Kidney (tissue), 14 donors: Measurements from ENCODE around the gene FCHO1. TPM values are rescaled to one million over a fixed set of nuclear protein-coding genes. Genes with fewer than 3 reads are reported as not detected.
A peak's percentile ranks its signal among the peaks of the same experiment; 100 is the strongest.

ENCODE experiments used
- DNase-seq, 5 donors: peaks; one replicate each; pipeline ENCODE4 v3.0.0-alpha.2; 2013 to 2020
- FAIRE-seq: peaks from 2 replicates; lab custom pipeline; 2012; peaks lifted over from hg19 to GRCh38; lab: Jason Lieb, UNC
- H3K27ac ChIP-seq, 2 donors: one replicate each; pipeline ENCODE4 v1.7.0; 2013; ENCODE audit warnings: low read depth in 2 of 2, low read length in 2 of 2, inconsistent platforms in 1 of 2
- H3K27me3 ChIP-seq: one replicate; pipeline ENCODE4 v1.7.1; 2013; ENCODE audit warnings: low read length, inconsistent platforms; ENCODE audit not compliant: control insufficient read depth, insufficient read depth
- H3K36me3 ChIP-seq, 3 donors: one replicate each; pipeline versions ENCODE4 v1.7.0 to v1.7.1; 2013; ENCODE audit warnings: low read length in 3 of 3, control low read depth in 1 of 3, inconsistent platforms in 1 of 3; ENCODE audit not compliant: insufficient read depth in 3 of 3, control insufficient read depth in 2 of 3
- H3K4me1 ChIP-seq, 3 donors: one replicate each; pipeline versions ENCODE4 v1.7.0 to v1.7.1; 2013; ENCODE audit warnings: low read length in 3 of 3, inconsistent platforms in 1 of 3, low read depth in 1 of 3; ENCODE audit not compliant: control insufficient read depth in 2 of 3, insufficient read depth in 2 of 3
- H3K4me3 ChIP-seq, 3 donors: one replicate each; pipeline versions ENCODE4 v1.7.0 to v1.8.1; 2013; ENCODE audit warnings: low read length in 3 of 3, control low read depth in 1 of 3, inconsistent platforms in 1 of 3
- H3K9ac ChIP-seq, 3 donors: one replicate each; pipeline versions ENCODE4 v1.7.0 to v1.7.1; 2013; ENCODE audit warnings: low read length in 3 of 3, control low read depth in 1 of 3, inconsistent platforms in 1 of 3
- H3K9me3 ChIP-seq, 3 donors: one replicate each; pipeline versions ENCODE4 v1.7.0 to v1.7.1; 2013; ENCODE audit warnings: low read length in 3 of 3, control low read depth in 1 of 3, inconsistent platforms in 1 of 3; ENCODE audit not compliant: control insufficient read depth in 2 of 3, insufficient read depth in 1 of 3
- CTCF ChIP-seq: IDR thresholded peaks from 3 replicates; pipeline ENCODE4 v1.5.1; 2012; ENCODE audit warnings: mild to moderate bottlenecking, moderate library complexity, borderline replicate concordance; ENCODE audit not compliant: insufficient read depth; ENCODE audit errors: extremely low read depth
- intact Hi-C: fragments of 100-400 bp; cut with DNase I; formaldehyde crosslinking; loops from one replicate; pipeline ENCODE4 v1.11.1; 2022
- polyA plus RNA-seq: library from polyadenylated mRNA; stranded (reverse); fragments of 350-450 nt; fragmentation: Illumina TruSeq; extraction: RNeasy Lipid Tissue Mini Kit (QIAGEN cat#74804); gene quantifications from one replicate; pipeline ENCODE4 v1.2.3, GENCODE V29; 2014; ENCODE audit warnings: low read depth, low replicate concordance; ENCODE audit not compliant: insufficient read depth
- total RNA-seq: library from RNA; stranded (reverse); fragmentation: NEBNext Ultra II Directional; extraction: Animal tissue kit (Norgen Biotek cat#: 25700); gene quantifications from one replicate; pipeline ENCODE4 v1.2.1, GENCODE V29; 2021
- donor health status: control.
- donor health status: control.
- donor health status: control.
- donor health status: control.
- donor health status: control.
- donor health status: DM: yes; HTN: yes; CAD: no.
- donor health status: Normal renal cell carcinoma (clear cell type).

Gene FCHO1
- total and polyA plus RNA-seq, 2 donors from 2014 or later: 0.52 to 5.9 TPM

DNA sequence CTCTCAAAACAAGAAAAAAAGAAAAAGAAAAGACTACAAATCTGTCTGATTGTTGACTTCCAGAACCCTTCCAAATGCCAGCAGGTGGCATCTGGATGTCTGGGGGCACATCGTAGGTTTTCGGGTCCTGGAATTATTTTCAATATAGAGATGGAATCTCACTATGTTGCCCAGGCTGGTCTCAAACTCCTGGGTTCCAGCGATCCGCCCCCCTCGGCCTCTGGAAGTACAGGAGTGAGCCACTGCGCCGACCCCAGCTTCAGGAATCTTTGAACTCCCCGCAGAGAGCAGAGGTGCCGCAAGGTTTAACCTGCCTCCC is 43.1 kb downstream of the FCHO1 start:
- Histone ChIP-seq H3K9ac (no peak overlapping the region), H3K4me1 (peaks cover 0 to 4% (median 2%) of the 10 kb centered on the region in 3 donors), H3K9me3 (no peaks in the 10 kb centered on the region), H3K27ac (no peak overlapping the region), H3K27me3 (no peaks in the 10 kb centered on the region), H3K4me3 (peak overlapping the region in 1 of 3 donors; percentile 37), H3K36me3 (no peaks in the 10 kb centered on the region)
- TF ChIP-seq CTCF: no peak
- intact Hi-C loops: no loop called here
- FAIRE-seq (no peak), DNase-seq (no peak)

DNA sequence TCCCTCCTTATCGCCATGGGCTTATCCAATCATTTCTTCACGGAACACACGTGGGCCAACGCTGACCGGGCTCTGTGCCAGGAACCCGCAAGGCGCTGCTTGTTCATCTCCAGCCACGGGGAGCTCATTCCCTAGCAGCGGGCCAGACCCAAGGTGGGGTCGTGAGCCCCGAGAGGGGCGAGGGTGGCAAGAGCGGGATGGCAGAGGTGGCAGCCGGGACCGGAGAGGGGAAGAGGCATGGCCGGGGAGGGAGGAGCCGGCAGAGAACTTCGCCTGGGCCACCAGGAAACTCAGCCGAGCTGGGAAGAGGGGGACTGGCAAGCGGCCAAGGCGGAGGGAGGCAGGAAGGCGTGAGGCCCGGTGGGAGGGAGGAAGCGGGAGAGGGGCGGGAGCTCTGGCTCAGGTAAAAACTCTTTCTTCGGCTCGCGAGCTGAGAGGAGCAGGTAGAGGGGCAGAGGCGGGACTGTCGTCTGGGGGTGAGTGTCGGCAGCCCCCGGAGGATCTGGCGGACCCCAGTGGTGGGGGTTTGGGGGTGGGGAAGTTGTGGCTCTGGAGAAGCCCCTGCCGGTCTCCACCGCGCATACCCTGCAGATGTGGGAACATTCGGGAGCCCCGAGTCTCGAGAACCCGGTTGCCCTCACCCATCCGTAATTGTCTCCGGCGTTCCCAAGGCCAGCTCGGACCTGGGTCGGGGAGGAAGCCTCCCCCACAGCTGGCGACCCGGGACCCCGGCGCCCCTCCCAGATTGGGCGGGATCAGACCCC is 43.6 kb downstream of the FCHO1 start, which contains the start of gene B3GNT3:
B3GNT3 (plus strand) TSS at position 408 of the 764 bp plus-strand sequence. CDS start 12,670 bp downstream, outside the sequence.
- Histone ChIP-seq H3K27me3 (no peaks in the 10 kb centered on the region), H3K9me3 (no peaks in the 10 kb centered on the region), H3K4me3 (peak within 1 kb of the TSS in 2 of 3 donors; percentile 16 to 37), H3K27ac (no peak within 1 kb of the TSS), H3K9ac (no peak within 1 kb of the TSS), H3K36me3 (no peaks in the 10 kb centered on the region), H3K4me1 (peaks cover 0 to 4% (median 2%) of the 10 kb centered on the region in 3 donors)
- no peak for TF ChIP-seq CTCF
- FAIRE-seq: no peak
- peak; percentile 65 to 90 (median 73) for DNase-seq
- intact Hi-C loops: no loop called here

DNA sequence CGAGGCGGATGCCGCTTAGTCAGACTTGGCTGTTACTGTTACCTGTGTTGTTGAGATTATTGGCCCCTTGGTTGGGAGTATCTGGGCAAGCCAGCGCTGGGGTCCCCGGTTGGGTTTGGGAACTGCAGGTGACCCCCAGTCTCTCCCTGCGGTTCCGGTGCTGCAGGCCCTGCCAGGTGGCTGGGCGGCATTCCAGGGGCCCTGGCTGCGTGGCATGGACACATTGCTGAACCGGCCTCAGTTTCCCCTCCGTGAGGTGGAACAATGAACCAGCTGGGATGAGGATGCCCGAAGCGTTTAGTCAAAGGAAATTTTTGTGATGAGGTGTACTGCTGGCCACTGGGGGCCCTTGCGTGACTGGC is 44.2 kb downstream of the FCHO1 start:
- Histone ChIP-seq H3K9ac (no peak overlapping the region), H3K36me3 (no peaks in the 10 kb centered on the region), H3K4me3 (peak overlapping the region in 1 of 3 donors; percentile 16), H3K9me3 (no peaks in the 10 kb centered on the region), H3K4me1 (peaks cover 0 to 4% (median 2%) of the 10 kb centered on the region in 3 donors), H3K27me3 (no peaks in the 10 kb centered on the region), H3K27ac (no peak overlapping the region)
- intact Hi-C loops: no loop called here
- no peak for FAIRE-seq
- TF ChIP-seq CTCF: no peak
- DNase-seq: no peak
